IPS-18c (cell line): Measurements from ENCODE around the gene PCBP4.

Experiments used
- H3K4me3 ChIP-seq: 2 replicates; pipeline ENCODE4 v1.7.0; 2013; ENCODE audit warnings: low read depth, mild to moderate bottlenecking, low read length, moderate library complexity; ENCODE audit not compliant: insufficient read depth
- H3K9me3 ChIP-seq: one replicate; pipeline ENCODE4 v1.6.1; 2013; ENCODE audit warnings: mild to moderate bottlenecking, low read length, moderate library complexity; ENCODE audit not compliant: control insufficient read depth, insufficient read depth

PCBP4 gene

GRCh38 chr3:51963951-51964451 is 3.3 kb downstream of the PCBP4 start:
- Histone ChIP-seq H3K9me3 (no peaks in the 10 kb centered on the region), H3K4me3 (no peak overlapping the region)

- H3K4me3 ChIP-seq, result no peak overlapping the region
Measured at GRCh38 chr3:51962854-51963530, 4.3 kb downstream of the PCBP4 start.

GRCh38 chr3:51961602-51962569 is 5.4 kb downstream of the PCBP4 start:
- H3K4me3 ChIP-seq, result no peak overlapping the region
- H3K9me3 ChIP-seq, result no peaks in the 10 kb centered on the region

More at GRCh38 chr3:51962854-51963530, 4.3 kb downstream of the PCBP4 start:
- no peaks in the 10 kb centered on the region for H3K9me3 ChIP-seq

- no peaks in the 10 kb centered on the region for H3K9me3 ChIP-seq
- H3K4me3 ChIP-seq, result no peak overlapping the region
Measured at GRCh38 chr3:51961011-51961410, 6.2 kb downstream of the PCBP4 start.

GRCh38 chr3:51960386-51960785 is 6.9 kb downstream of the PCBP4 start:
- Histone ChIP-seq H3K4me3 (no peak overlapping the region), H3K9me3 (no peaks in the 10 kb centered on the region)

GRCh38 chr3:51959651-51960050 is 7.6 kb downstream of the PCBP4 start:
- no peaks in the 10 kb centered on the region for H3K9me3 ChIP-seq

GRCh38 chr3:51958603-51959521 is 8.4 kb downstream of the PCBP4 start:
- Histone ChIP-seq H3K9me3 (no peaks in the 10 kb centered on the region), H3K4me3 (no peak overlapping the region)

More at GRCh38 chr3:51959651-51960050, 7.6 kb downstream of the PCBP4 start:
- no peak overlapping the region for H3K4me3 ChIP-seq

GRCh38 chr3:51957520-51958205 is 9.6 kb downstream of the PCBP4 start:
- no peaks in the 10 kb centered on the region for H3K9me3 ChIP-seq
- H3K4me3 ChIP-seq, result no peak overlapping the region

GRCh38 chr3:51955893-51956770 is 11.1 kb downstream of the PCBP4 start:
- peak overlapping the region; percentile 46; the same call in 1 of the 2 replicates for H3K4me3 ChIP-seq
- no peaks in the 10 kb centered on the region for H3K9me3 ChIP-seq

- peak within 1 kb of the TSS; percentile 46; the same call in 1 of the 2 replicates for H3K4me3 ChIP-seq
- no peaks in the 10 kb centered on the region for H3K9me3 ChIP-seq
Measured at GRCh38 chr3:51955175-51955892, 11.9 kb downstream of the PCBP4 start, which contains the start of gene GPR62. TSS of gene GPR62 (plus strand) at chr3:51955381. CDS start at chr3:51955653, 272 bp downstream.

GRCh38 chr3:51954713-51955112 is 12.5 kb downstream of the PCBP4 start:
- H3K4me3 ChIP-seq, result no peak overlapping the region
- no peaks in the 10 kb centered on the region for H3K9me3 ChIP-seq

- Histone ChIP-seq H3K4me3 (no peak overlapping the region), H3K9me3 (no peaks in the 10 kb centered on the region)
Measured at GRCh38 chr3:51954105-51954504, 13.1 kb downstream of the PCBP4 start.

- no peak overlapping the region for H3K4me3 ChIP-seq
- no peaks in the 10 kb centered on the region for H3K9me3 ChIP-seq
Measured at GRCh38 chr3:51953445-51953844, 13.8 kb downstream of the PCBP4 start.

GRCh38 chr3:51950899-51951298 is 16.4 kb downstream of the PCBP4 start:
- H3K9me3 ChIP-seq, result no peaks in the 10 kb centered on the region
- no peak overlapping the region for H3K4me3 ChIP-seq

- H3K4me3 ChIP-seq, result no peak overlapping the region
Measured at GRCh38 chr3:51949121-51949520, 18.1 kb downstream of the PCBP4 start.

More at GRCh38 chr3:51949121-51949520, 18.1 kb downstream of the PCBP4 start:
- H3K9me3 ChIP-seq, result no peaks in the 10 kb centered on the region
